PC-3 (cell line): Measurements from ENCODE around the gene SYCP2L. TPM values are rescaled to one million over a fixed set of nuclear protein-coding genes. Genes with fewer than 3 reads are reported as not detected.

Experiments used
- ATAC-seq: fragments of 200-7000 bp; cut with Tn5 transposase; 2 replicates; pipeline ENCODE4 v1.9.1; 2020; ENCODE audit warnings: mild to moderate bottlenecking, moderate library complexity
- BruUV-seq: library from RNA; stranded (reverse); fragments of 400-500 nt; replicated peaks from 2 replicates; lab custom pipeline; 2021; lab: Mats Ljungman, UMichigan
- CTCF ChIA-PET: fragments of 300-600 bp; sonication (Branson Sonifier 250); formaldehyde crosslinking; loops from one replicate; lab custom pipeline; 2022; ENCODE audit warnings: antibody characterized with exemption; lab: Charles Lee
- POLR2A ChIA-PET: fragments of 300-600 bp; sonication (Branson Sonifier 250); formaldehyde crosslinking; loops from one replicate; lab custom pipeline; 2022; ENCODE audit warnings: antibody characterized with exemption; ENCODE audit not compliant: unreplicated experiment; lab: Charles Lee
- DNase-seq: peaks from one replicate; pipeline ENCODE4 v3.0.0-alpha.2; 2015
- H2AFZ ChIP-seq: fragments of 300-600 bp; sonication (generic); 2 replicates; pipeline ENCODE4 v1.6.0; 2016; ENCODE audit warnings: antibody characterized with exemption, low read length
- H3F3A ChIP-seq: fragments of 300-600 bp; sonication (generic); one replicate; pipeline ENCODE4 v1.6.0; 2017; ENCODE audit warnings: antibody characterized with exemption, low read length, control low read depth, mild to moderate bottlenecking; ENCODE audit not compliant: unreplicated experiment
- H3K27ac ChIP-seq: fragments of 300-600 bp; sonication (generic); 2 replicates; pipeline ENCODE4 v1.5.1; 2016; ENCODE audit warnings: mild to moderate bottlenecking, low read length
- H3K27me3 ChIP-seq: fragments of 300-600 bp; sonication (generic); 2 replicates; pipeline ENCODE4 v1.6.1; 2016; ENCODE audit warnings: low read length, mixed read lengths
- H3K36me3 ChIP-seq: fragments of 300-600 bp; sonication (generic); 2 replicates; pipeline ENCODE4 v1.6.1; 2016; ENCODE audit warnings: low read depth, mixed run types, low read length, mixed read lengths
- H3K4me1 ChIP-seq: fragments of 300-600 bp; sonication (generic); 2 replicates; pipeline ENCODE4 v1.5.1; 2016; ENCODE audit warnings: low read length; ENCODE audit not compliant: insufficient read depth
- H3K4me2 ChIP-seq: fragments of 300-600 bp; sonication (generic); 2 replicates; pipeline ENCODE4 v1.6.0; 2016; ENCODE audit warnings: low read length
- H3K4me3 ChIP-seq: fragments of 300-600 bp; sonication (generic); 2 replicates; pipeline ENCODE4 v1.5.1; 2016; ENCODE audit warnings: mild to moderate bottlenecking, low read length, mixed read lengths
- H3K79me2 ChIP-seq: fragments of 300-600 bp; sonication (generic); 2 replicates; pipeline ENCODE4 v1.6.1; 2017; ENCODE audit warnings: low read length, mixed read lengths
- H3K9ac ChIP-seq: fragments of 300-600 bp; sonication (generic); 2 replicates; pipeline ENCODE4 v1.6.0; 2016; ENCODE audit warnings: mild to moderate bottlenecking, low read length
- H3K9me2 ChIP-seq: fragments of 300-600 bp; sonication (generic); replicated peaks from 2 replicates; pipeline ENCODE4 v1.6.1; 2016; ENCODE audit warnings: mixed run types, low read length, mixed read lengths
- H3K9me3 ChIP-seq: fragments of 300-600 bp; sonication (generic); 2 replicates; pipeline ENCODE4 v1.6.1; 2016; ENCODE audit warnings: low read length, mixed read lengths
- H4K20me1 ChIP-seq: fragments of 300-600 bp; sonication (generic); 2 replicates; pipeline ENCODE4 v1.6.1; 2016; ENCODE audit warnings: low read length, mixed read lengths
- EZH2 ChIP-seq: fragments of 300-600 bp; sonication (generic); IDR thresholded peaks from one replicate; pipeline ENCODE4 v1.6.1; 2017; ENCODE audit warnings: antibody characterized with exemption, mild to moderate bottlenecking, low read length; ENCODE audit not compliant: unreplicated experiment
- EZH2phosphoT487 ChIP-seq: fragments of 300-600 bp; sonication (generic); IDR thresholded peaks from 2 replicates; pipeline ENCODE4 v1.6.1; 2018; ENCODE audit warnings: mild to moderate bottlenecking, antibody characterized with exemption, low read length, borderline replicate concordance
- intact Hi-C: fragments of 100-400 bp; cut with micrococcal nuclease; formaldehyde crosslinking; loops from 2 replicates; pipeline ENCODE4 v1.9.0; 2023
- total RNA-seq: library from RNA; depleted of rRNA; stranded (reverse); fragments of >200 nt; gene quantifications from 2 replicates; pipeline ENCODE4 v1.2.3, GENCODE V29; 2014; rRNA removed
- TF ChIP-seq, protein P1 (sequence below): fragments of 300-600 bp; sonication (generic); conservative IDR thresholded peaks from 2 replicates; pipeline ENCODE4 v1.5.1; 2017; ENCODE audit warnings: antibody characterized with exemption, low read depth, mild to moderate bottlenecking, low read length

SYCP2L gene
- total RNA-seq, 1 experiment from 2014 or later, result 0.07 TPM

DNA sequence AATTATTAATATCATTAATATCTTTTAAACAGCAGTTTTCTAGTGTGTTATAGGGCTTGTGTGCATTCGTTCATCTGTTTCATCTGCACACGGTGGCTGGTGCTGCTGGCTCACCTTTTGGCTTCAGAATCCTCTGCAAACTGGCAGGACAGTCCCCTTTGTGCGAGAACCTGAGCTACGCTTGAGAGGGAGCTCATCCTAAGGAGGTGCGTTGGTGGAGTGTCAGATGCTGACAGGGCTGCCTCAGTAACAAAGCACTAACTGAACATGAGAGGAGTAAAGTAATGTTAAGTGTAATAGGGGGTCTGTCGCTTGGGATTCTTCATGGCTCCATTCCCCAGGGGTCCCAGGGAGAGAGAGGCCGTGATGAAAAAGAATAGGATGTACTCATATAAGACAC, 134.9 kb downstream of the SYCP2L start:
- TF ChIP-seq EZH2phosphoT487, result no peak
- TF ChIP-seq, protein P1, sequence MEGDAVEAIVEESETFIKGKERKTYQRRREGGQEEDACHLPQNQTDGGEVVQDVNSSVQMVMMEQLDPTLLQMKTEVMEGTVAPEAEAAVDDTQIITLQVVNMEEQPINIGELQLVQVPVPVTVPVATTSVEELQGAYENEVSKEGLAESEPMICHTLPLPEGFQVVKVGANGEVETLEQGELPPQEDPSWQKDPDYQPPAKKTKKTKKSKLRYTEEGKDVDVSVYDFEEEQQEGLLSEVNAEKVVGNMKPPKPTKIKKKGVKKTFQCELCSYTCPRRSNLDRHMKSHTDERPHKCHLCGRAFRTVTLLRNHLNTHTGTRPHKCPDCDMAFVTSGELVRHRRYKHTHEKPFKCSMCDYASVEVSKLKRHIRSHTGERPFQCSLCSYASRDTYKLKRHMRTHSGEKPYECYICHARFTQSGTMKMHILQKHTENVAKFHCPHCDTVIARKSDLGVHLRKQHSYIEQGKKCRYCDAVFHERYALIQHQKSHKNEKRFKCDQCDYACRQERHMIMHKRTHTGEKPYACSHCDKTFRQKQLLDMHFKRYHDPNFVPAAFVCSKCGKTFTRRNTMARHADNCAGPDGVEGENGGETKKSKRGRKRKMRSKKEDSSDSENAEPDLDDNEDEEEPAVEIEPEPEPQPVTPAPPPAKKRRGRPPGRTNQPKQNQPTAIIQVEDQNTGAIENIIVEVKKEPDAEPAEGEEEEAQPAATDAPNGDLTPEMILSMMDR, result no peak
- no peak for TF ChIP-seq EZH2
- no TSS peak for BruUV-seq
- Histone ChIP-seq H3K9me3 (no peaks in the 10 kb centered on the region), H3K9me2 (no peaks in the 10 kb centered on the region), H3K4me1 (no peaks in the 10 kb centered on the region), H3K27me3 (peaks cover 11% of the 10 kb centered on the region; the same call in 1 of the 2 replicates), H4K20me1 (no peaks in the 10 kb centered on the region), H3K36me3 (no peaks in the 10 kb centered on the region), H3K4me2 (no peak overlapping the region), H3K4me3 (no peak overlapping the region), H2AFZ (no peak overlapping the region), H3K27ac (no peak overlapping the region), H3K79me2 (no peaks in the 10 kb centered on the region), H3F3A (no peaks in the 10 kb centered on the region), H3K9ac (no peak overlapping the region)
- DNase-seq, result no peak
- CTCF ChIA-PET, result interaction anchor here (0.8 kb wide), 1 partner anchor 51 kb away, joined by 3 read pairs; no protein-coding TSS in a partner anchor
- ATAC-seq, result no peak
- POLR2A ChIA-PET, result no interaction called here
- intact Hi-C loops, result no loop called here

GRCh38 chr6:11023032-11023431, 136.2 kb downstream of the SYCP2L start:
- no peaks in the 10 kb centered on the region for H3K9me2 ChIP-seq
- no peaks in the 10 kb centered on the region for H3K79me2 ChIP-seq
- BruUV-seq, result no TSS peak
- no peak overlapping the region for H3K4me3 ChIP-seq
- ChIA-PET POLR2A (no interaction called here), CTCF (interaction anchor here (0.5 kb wide), 1 partner anchor 30 kb away, joined by 6 read pairs; no protein-coding TSS in a partner anchor)
- no peaks in the 10 kb centered on the region for H3K4me1 ChIP-seq
- H4K20me1 ChIP-seq, result no peaks in the 10 kb centered on the region
- no peaks in the 10 kb centered on the region for H3K9me3 ChIP-seq
- H3K4me2 ChIP-seq, result no peak overlapping the region
- no peak for TF ChIP-seq EZH2
- no peaks in the 10 kb centered on the region for H3F3A ChIP-seq
- no peak overlapping the region for H3K9ac ChIP-seq
- H3K27ac ChIP-seq, result no peak overlapping the region
- no peaks in the 10 kb centered on the region for H3K36me3 ChIP-seq
- DNase-seq, result no peak
- no peak overlapping the region for H2AFZ ChIP-seq
- H3K27me3 ChIP-seq, result peaks cover 11% of the 10 kb centered on the region; the same call in 1 of the 2 replicates
- no peak for ATAC-seq
- intact Hi-C loops, result no loop called here

Other genes with a start within 250 kb of the SYCP2L start
- 0.80 TPM in 1 of 2 replicates, not detected in the other for gene C6orf52, start 192.4 kb upstream of the SYCP2L start, total RNA-seq
- 32.8 and 34.0 TPM in 2 replicates for gene PAK1IP1, start 192.1 kb upstream of the SYCP2L start, total RNA-seq
- 85.8 and 87.8 TPM in 2 replicates for gene TMEM14C, start 164.0 kb upstream of the SYCP2L start, total RNA-seq
- gene TMEM14B, start 139.2 kb upstream of the SYCP2L start, total RNA-seq, result 93.8 and 115 TPM in 2 replicates
- 0.11 and 0.12 TPM in 2 replicates for gene MAK, start 48.5 kb upstream of the SYCP2L start, total RNA-seq
- gene GCM2, start 5.0 kb upstream of the SYCP2L start, total RNA-seq, result not detected in 2 replicates
- gene ELOVL2, start 157.3 kb downstream of the SYCP2L start, total RNA-seq, result 0.91 and 1.8 TPM in 2 replicates
- 7.1 and 9.0 TPM in 2 replicates for gene SMIM13, start 206.8 kb downstream of the SYCP2L start, total RNA-seq
- not detected in 2 replicates for gene ERVFRD-1, start 224.7 kb downstream of the SYCP2L start, total RNA-seq